ENCODE measurements around the gene TNS1.

DNA sequence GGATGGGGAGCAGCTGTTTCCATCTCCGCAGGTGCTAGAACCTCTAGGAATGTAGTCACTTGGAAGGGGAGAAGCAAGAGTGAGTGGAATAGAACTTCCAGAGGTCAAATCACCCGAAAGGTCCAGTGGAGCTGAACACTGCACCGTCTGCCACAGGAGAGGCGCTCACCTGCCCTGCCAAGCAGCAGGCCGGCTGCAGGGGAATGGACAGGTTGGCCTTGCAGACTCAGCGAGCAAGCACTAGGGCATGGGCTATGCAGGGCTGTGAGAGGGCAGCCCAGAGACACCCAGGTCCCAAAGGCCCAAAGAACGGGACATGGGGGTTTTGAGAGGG lies 214.2 kb downstream of the TNS1 start:
- TF ChIP-seq, protein P1, sequence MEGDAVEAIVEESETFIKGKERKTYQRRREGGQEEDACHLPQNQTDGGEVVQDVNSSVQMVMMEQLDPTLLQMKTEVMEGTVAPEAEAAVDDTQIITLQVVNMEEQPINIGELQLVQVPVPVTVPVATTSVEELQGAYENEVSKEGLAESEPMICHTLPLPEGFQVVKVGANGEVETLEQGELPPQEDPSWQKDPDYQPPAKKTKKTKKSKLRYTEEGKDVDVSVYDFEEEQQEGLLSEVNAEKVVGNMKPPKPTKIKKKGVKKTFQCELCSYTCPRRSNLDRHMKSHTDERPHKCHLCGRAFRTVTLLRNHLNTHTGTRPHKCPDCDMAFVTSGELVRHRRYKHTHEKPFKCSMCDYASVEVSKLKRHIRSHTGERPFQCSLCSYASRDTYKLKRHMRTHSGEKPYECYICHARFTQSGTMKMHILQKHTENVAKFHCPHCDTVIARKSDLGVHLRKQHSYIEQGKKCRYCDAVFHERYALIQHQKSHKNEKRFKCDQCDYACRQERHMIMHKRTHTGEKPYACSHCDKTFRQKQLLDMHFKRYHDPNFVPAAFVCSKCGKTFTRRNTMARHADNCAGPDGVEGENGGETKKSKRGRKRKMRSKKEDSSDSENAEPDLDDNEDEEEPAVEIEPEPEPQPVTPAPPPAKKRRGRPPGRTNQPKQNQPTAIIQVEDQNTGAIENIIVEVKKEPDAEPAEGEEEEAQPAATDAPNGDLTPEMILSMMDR (IDR thresholded peaks at IDR 0.05): no peak
- TF ChIP-seq, protein P2, sequence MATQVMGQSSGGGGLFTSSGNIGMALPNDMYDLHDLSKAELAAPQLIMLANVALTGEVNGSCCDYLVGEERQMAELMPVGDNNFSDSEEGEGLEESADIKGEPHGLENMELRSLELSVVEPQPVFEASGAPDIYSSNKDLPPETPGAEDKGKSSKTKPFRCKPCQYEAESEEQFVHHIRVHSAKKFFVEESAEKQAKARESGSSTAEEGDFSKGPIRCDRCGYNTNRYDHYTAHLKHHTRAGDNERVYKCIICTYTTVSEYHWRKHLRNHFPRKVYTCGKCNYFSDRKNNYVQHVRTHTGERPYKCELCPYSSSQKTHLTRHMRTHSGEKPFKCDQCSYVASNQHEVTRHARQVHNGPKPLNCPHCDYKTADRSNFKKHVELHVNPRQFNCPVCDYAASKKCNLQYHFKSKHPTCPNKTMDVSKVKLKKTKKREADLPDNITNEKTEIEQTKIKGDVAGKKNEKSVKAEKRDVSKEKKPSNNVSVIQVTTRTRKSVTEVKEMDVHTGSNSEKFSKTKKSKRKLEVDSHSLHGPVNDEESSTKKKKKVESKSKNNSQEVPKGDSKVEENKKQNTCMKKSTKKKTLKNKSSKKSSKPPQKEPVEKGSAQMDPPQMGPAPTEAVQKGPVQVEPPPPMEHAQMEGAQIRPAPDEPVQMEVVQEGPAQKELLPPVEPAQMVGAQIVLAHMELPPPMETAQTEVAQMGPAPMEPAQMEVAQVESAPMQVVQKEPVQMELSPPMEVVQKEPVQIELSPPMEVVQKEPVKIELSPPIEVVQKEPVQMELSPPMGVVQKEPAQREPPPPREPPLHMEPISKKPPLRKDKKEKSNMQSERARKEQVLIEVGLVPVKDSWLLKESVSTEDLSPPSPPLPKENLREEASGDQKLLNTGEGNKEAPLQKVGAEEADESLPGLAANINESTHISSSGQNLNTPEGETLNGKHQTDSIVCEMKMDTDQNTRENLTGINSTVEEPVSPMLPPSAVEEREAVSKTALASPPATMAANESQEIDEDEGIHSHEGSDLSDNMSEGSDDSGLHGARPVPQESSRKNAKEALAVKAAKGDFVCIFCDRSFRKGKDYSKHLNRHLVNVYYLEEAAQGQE (IDR thresholded peaks at IDR 0.05; ENCODE audit: insufficient read depth in 1 of 2, low read depth in 2 of 2, low read length in 1 of 2): no peak

All from Panc1 (cell line).